ENCODE measurements around the gene TNFRSF9. TPM values are rescaled to one million over a fixed set of nuclear protein-coding genes. Genes with fewer than 3 reads are reported as not detected.

TNFRSF9 gene
- polyA plus RNA-seq, 1 donor (not counting 4 experiments of a cell fraction or from before 2014, with no cell fraction given): not detected

DNA sequence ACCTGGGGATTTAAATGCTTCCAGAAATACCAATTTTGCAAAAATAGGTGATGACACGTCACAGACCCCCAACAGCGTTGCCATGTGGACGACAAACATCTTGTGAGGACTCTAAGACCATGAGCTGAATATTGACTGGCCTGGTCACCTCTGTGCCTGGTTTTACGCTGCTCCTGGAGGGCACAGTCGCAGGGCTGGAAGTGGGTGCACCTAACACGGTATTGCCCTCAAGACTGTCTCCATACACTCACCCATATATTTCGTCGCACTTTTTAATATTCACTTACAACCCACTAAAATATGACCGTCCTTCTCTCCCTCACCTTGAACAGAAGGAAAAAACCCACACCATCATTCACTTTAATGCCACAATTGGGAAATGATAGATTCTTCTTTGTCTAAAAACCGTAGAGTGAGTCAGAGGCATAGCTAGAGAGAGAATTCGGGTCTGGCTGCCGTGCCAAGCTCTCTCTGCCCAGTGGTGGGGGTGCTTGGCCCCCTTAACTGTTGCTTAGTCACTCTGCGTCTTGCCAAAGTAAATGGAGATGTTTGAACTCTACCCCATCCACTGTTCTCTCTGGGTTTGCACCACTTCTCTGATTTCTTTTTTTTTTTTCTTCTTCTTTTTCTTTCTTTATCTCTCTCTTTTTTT, 47.0 kb downstream of the TNFRSF9 start:
- Histone ChIP-seq H3K9me1 (ENCODE audit: control insufficient read depth, extremely low read depth, insufficient read depth, low read length) (no peaks in the 10 kb centered on the region), H3K4me2 (ENCODE audit: control insufficient read depth, extremely low read depth, insufficient read depth, low read depth, low read length) (no peak overlapping the region), H2AFZ (ENCODE audit: control insufficient read depth, low read length) (no peak overlapping the region), H3K27me3 (ENCODE audit: control insufficient read depth, extremely low read depth, insufficient read depth, low read length) (peaks cover 2% of the 10 kb centered on the region), H3K36me3 (ENCODE audit: control insufficient read depth in 2 of 2, extremely low read depth in 1 of 2, insufficient read depth in 2 of 2, low read length in 2 of 2) (no peaks in the 10 kb centered on the region), H3K9ac (ENCODE audit: control insufficient read depth, extremely low read depth, insufficient read depth, low read length) (no peak overlapping the region), H3K9me3 (ENCODE audit: control insufficient read depth, low read depth, low read length) (no peaks in the 10 kb centered on the region), H3K27ac (ENCODE audit: control insufficient read depth, insufficient read depth, low read length) (no peak overlapping the region), H4K20me1 (ENCODE audit: control insufficient read depth, extremely low read depth, insufficient read depth, low read length) (no peaks in the 10 kb centered on the region), H3K4me3 (ENCODE audit: control insufficient read depth in 2 of 3, extremely low read depth in 1 of 3, insufficient read depth in 2 of 3, low read depth in 1 of 3, low read length in 3 of 3) (no peak overlapping the region), H3K79me2 (ENCODE audit: control insufficient read depth, insufficient read depth, low read length) (no peaks in the 10 kb centered on the region), H3K4me1 (ENCODE audit: control insufficient read depth, extremely low read depth, insufficient read depth, low read length) (no peaks in the 10 kb centered on the region)
- DNase-seq (ENCODE audit: low read depth, low spot score) (no peak), FAIRE-seq (no peak)
- TF ChIP-seq CTCF (optimal IDR thresholded peaks at IDR 0.05 in 1 of 3, IDR thresholded peaks at IDR 0.05 in 1 of 3, conservative IDR thresholded peaks at IDR 0.05 in 1 of 3; ENCODE audit: extremely low read depth in 1 of 3, insufficient read depth in 2 of 3, low read length in 3 of 3): no peak
- no peak for TF ChIP-seq EZH2 (IDR thresholded peaks at IDR 0.05; ENCODE audit: low read length)
- dilution Hi-C loops (cut with MboI; ENCODE audit: extremely low pct_ligation_motif_present, low sequenced_read_pairs): no loop called here

DNA sequence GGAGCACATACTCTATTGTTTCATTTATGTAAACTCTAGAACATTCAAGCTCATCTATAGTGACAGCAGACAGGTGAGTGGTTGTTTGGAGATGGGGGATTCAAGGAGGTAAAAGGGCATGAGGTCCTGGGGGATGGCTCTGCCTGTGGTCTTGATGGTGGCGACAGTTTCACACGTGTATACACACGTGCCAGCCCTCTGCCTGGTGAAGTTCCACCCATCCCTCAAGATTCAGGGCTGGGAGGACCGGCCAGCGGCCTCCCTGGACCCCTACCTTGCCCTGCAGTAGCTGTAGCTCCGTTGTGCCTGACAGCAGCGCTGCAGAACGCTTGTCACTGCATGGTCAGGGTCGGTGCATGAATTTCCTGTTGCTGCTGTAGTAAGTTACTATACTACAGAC, 48.8 kb downstream of the TNFRSF9 start:
- H3K36me3 ChIP-seq (ENCODE audit: control insufficient read depth in 2 of 2, extremely low read depth in 1 of 2, insufficient read depth in 2 of 2, low read length in 2 of 2): no peaks in the 10 kb centered on the region
- DNase-seq (ENCODE audit: low read depth, low spot score) (no peak), FAIRE-seq (no peak)
- dilution Hi-C loops (cut with MboI; ENCODE audit: extremely low pct_ligation_motif_present, low sequenced_read_pairs): no loop called here
- H3K4me1 ChIP-seq (ENCODE audit: control insufficient read depth, extremely low read depth, insufficient read depth, low read length): no peaks in the 10 kb centered on the region
- H4K20me1 ChIP-seq (ENCODE audit: control insufficient read depth, extremely low read depth, insufficient read depth, low read length): no peaks in the 10 kb centered on the region
- TF ChIP-seq CTCF (optimal IDR thresholded peaks at IDR 0.05 in 1 of 3, IDR thresholded peaks at IDR 0.05 in 1 of 3, conservative IDR thresholded peaks at IDR 0.05 in 1 of 3; ENCODE audit: extremely low read depth in 1 of 3, insufficient read depth in 2 of 3, low read length in 3 of 3) (no peak), EZH2 (IDR thresholded peaks at IDR 0.05; ENCODE audit: low read length) (no peak)
- H2AFZ ChIP-seq (ENCODE audit: control insufficient read depth, low read length): no peak overlapping the region
- H3K9ac ChIP-seq (ENCODE audit: control insufficient read depth, extremely low read depth, insufficient read depth, low read length): no peak overlapping the region
- no peak overlapping the region for H3K4me3 ChIP-seq (ENCODE audit: control insufficient read depth in 2 of 3, extremely low read depth in 1 of 3, insufficient read depth in 2 of 3, low read depth in 1 of 3, low read length in 3 of 3)
- no peak overlapping the region for H3K27ac ChIP-seq (ENCODE audit: control insufficient read depth, insufficient read depth, low read length)
- H3K9me1 ChIP-seq (ENCODE audit: control insufficient read depth, extremely low read depth, insufficient read depth, low read length): no peaks in the 10 kb centered on the region
- H3K79me2 ChIP-seq (ENCODE audit: control insufficient read depth, insufficient read depth, low read length): no peaks in the 10 kb centered on the region
- peaks cover 4% of the 10 kb centered on the region for H3K27me3 ChIP-seq (ENCODE audit: control insufficient read depth, extremely low read depth, insufficient read depth, low read length)
- H3K4me2 ChIP-seq (ENCODE audit: control insufficient read depth, extremely low read depth, insufficient read depth, low read depth, low read length): no peak overlapping the region
- no peaks in the 10 kb centered on the region for H3K9me3 ChIP-seq (ENCODE audit: control insufficient read depth, low read depth, low read length)

Data from keratinocyte (primary cell).